Left renal cortex interstitium (tissue), 4 donors: ENCODE measurements around the gene COX14. TPM values are rescaled to one million over a fixed set of nuclear protein-coding genes. Genes with fewer than 3 reads are reported as not detected.

Experiments
- DNase-seq, 4 donors: peaks; one replicate each; pipeline ENCODE4 v3.0.0-alpha.2; 2013; ENCODE audit warnings: low read depth in 4 of 4, low spot score in 2 of 4, missing footprints in 1 of 4
- polyA plus RNA-seq, 4 donors: library from polyadenylated mRNA; unstranded; fragments of 120-200 nt; gene quantifications; one replicate each; pipeline ENCODE4 v1.2.1, GENCODE V29; 2013; ENCODE audit not compliant: insufficient read length in 4 of 4

The COX14 gene
- polyA plus RNA-seq, 4 donors, result 50.0 to 62.2 (median 53.7) TPM

GRCh38 chr12:50084775-50085614 is 27.0 kb upstream of the COX14 start, which contains the start of gene SMARCD1:
Gene SMARCD1, plus strand, starts transcription at chr12:50085342. Its CDS starts 28 bp downstream, at chr12:50085370.
- peak; percentile 64 to 88 (median 84) for DNase-seq

GRCh38 chr12:50085615-50086072 is 26.4 kb upstream of the COX14 start:
- no peak for DNase-seq

- DNase-seq, result no peak
Measured at GRCh38 chr12:50086148-50086547, 25.9 kb upstream of the COX14 start.

- DNase-seq, result no peak
Measured at GRCh38 chr12:50087151-50087550, 24.9 kb upstream of the COX14 start.

GRCh38 chr12:50087995-50088394 is 24.0 kb upstream of the COX14 start:
- DNase-seq, result no peak

GRCh38 chr12:50088577-50089335 is 23.3 kb upstream of the COX14 start:
- no peak for DNase-seq

- DNase-seq, result no peak
Measured at GRCh38 chr12:50089730-50090129, 22.3 kb upstream of the COX14 start.

GRCh38 chr12:50090391-50090790 is 21.6 kb upstream of the COX14 start:
- no peak for DNase-seq

GRCh38 chr12:50097952-50098351 is 14.1 kb upstream of the COX14 start:
- DNase-seq, result no peak

- no peak for DNase-seq
Measured at GRCh38 chr12:50099302-50100008, 12.6 kb upstream of the COX14 start.

- no peak for DNase-seq
Measured at GRCh38 chr12:50100561-50100960, 11.5 kb upstream of the COX14 start.

- DNase-seq, result no peak
Measured at GRCh38 chr12:50101663-50102062, 10.4 kb upstream of the COX14 start.

GRCh38 chr12:50102131-50102531 is 9.9 kb upstream of the COX14 start:
- no peak for DNase-seq

- no peak for DNase-seq
Measured at GRCh38 chr12:50102646-50103309, 9.3 kb upstream of the COX14 start.

- DNase-seq, result no peak
Measured at GRCh38 chr12:50103351-50103750, 8.7 kb upstream of the COX14 start.

GRCh38 chr12:50103767-50104321 is 8.2 kb upstream of the COX14 start, which contains the start of gene GPD1:
Gene GPD1, plus strand, starts transcription at chr12:50104008. Its CDS starts 43 bp downstream, at chr12:50104051.
- no peak for DNase-seq

- no peak for DNase-seq
Measured at GRCh38 chr12:50104417-50105366, 7.3 kb upstream of the COX14 start.

- no peak for DNase-seq
Measured at GRCh38 chr12:50105913-50106450, 6.1 kb upstream of the COX14 start.

GRCh38 chr12:50106907-50107306 is 5.1 kb upstream of the COX14 start:
- DNase-seq, result no peak
